ENCODE measurements around the gene WDR83.
"Not testable (repeated sequence)": the region's sequence is repeated elsewhere in the genome, so short reads cannot be mapped to it uniquely, and the experiment has no call there.

The WDR83 gene

GRCh38 chr19:12685831-12686230 is 19.2 kb downstream of the WDR83 start:
- no peak for DNase-seq (ENCODE audit: low read depth in 2 of 2)

DNA sequence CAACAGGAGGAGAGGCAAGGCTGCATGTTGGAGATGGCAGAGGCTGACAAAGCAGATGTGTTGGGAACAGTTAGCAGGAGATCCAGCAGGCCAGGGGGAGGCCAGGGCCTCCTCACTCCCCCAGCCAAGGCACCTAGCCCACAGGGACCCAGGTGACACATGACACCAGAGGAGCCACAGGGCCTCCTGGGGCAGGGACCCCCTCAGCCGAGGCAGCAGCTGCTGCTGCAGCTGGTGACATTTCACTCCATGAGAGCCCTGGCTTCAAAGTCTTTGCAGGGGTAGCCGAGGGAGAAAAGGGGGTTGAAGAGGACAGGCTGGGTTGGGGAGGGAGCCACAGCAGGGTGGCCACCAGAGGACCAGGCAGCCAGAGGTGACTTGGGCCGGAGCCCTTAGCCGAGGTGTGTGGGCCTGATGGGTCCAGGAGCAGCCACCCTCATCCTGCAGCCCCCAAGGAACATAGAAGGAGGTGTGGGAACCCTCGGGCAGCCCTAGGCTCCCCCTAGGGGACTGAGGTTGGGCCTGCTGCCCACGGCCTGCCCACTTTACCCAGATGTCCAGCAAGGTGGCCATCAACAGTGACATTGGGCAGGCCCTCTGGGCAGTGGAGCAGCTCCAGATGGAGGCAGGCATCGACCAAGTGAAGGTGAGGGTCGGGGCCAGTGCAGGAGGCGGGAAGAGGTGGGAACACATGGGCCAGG is 21.0 kb downstream of the WDR83 start, which contains the start of gene GNG14:
Gene GNG14 (plus strand): TSS at position 503 of the 701 bp plus-strand sequence. CDS start 51 bp downstream, at position 554.
- DNase-seq (ENCODE audit: low read depth in 2 of 2), result no peak

GRCh38 chr19:12689012-12689411 is 22.4 kb downstream of the WDR83 start:
- DNase-seq (ENCODE audit: low read depth in 2 of 2), result no peak

DNA sequence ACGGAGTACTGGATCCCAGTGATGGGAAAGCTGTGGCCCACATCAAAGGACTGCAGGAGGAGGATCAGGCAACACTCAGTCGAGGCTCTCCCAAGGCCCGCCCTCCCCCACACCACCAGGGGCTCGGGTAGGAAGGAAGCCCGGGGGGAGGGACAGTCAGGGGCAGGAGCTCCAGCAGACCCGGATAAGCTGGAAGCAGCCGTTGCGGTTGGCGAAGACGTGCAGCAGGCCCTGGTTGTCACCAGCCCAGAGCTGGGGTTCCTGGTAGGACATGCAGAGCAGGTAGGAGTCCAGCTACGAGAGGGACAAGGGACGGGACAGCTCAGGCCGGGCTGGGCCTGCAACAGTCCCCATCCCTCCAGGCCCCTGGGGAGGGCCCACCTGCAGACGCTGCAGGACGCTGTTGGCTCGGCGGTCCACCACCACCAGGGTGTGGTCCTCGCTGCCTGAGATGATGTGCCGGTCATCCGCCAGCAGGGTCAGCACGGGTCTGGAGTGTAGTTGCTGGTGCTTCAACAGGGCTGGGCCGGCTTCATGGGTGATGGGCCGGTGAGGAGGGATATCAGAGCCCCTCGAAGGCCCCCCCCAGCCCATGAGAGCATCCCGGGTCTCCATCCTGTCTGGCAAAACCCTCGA is 23.1 kb downstream of the WDR83 start:
- DNase-seq (ENCODE audit: low read depth in 2 of 2), result no peak

DNA sequence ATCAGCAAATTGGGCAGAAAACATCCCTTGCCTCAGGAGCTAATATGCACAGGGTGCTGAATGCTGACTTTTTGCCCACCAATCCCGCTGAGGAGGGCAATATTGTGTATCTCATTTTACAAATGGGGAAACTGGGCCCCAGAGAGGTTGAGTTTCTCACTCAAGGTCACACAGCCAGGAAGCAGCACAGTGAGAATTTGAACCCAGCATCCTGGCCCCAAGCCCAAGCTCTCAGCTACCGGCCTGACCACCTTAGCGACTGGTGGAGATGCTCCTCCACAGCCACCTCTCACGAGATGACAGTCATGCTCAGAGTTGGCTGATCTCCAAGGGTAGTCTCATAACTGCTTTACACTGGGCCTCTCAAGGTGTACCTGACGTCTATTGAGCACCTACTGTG is 26.4 kb downstream of the WDR83 start:
- no peak for DNase-seq (ENCODE audit: low read depth in 2 of 2)

DNA sequence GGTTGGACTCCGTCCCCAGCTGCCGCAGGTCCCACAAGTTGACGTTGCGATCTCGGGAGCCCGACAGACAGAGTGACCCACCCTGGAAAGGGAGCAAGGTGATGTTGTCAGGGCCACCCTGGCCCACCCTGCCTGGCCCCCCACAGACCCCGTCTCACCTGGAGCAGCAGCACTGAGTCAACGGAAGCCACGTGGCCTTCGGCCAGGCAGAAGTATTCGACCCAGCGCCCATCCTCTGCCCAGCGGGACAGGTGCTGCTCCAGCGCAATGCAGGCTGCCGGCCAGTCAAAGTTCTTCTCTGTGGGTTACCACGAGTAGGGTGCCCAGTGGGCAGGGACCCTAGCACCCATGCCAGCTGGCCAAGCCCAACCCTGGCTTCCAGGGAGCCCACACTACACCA is 28.0 kb downstream of the WDR83 start:
- DNase-seq (ENCODE audit: low read depth in 2 of 2), result no peak

- DNase-seq (ENCODE audit: low read depth in 2 of 2), result no peak
Measured at GRCh38 chr19:12695096-12695495, 28.5 kb downstream of the WDR83 start.

GRCh38 chr19:12695514-12695913 is 28.9 kb downstream of the WDR83 start:
- no peak for DNase-seq (ENCODE audit: low read depth in 2 of 2)

- DNase-seq (ENCODE audit: low read depth in 2 of 2), result no peak
Measured at GRCh38 chr19:12695997-12696365, 29.4 kb downstream of the WDR83 start.

- DNase-seq (ENCODE audit: low read depth in 2 of 2), result peak; percentile 90
Measured at GRCh38 chr19:12696366-12697335, 30.0 kb downstream of the WDR83 start, which contains the start of gene FBXW9. Gene FBXW9 (minus strand): TSS chr19:12696631. CDS start chr19:12696581, 50 bp downstream.

GRCh38 chr19:12697425-12697824 is 30.8 kb downstream of the WDR83 start:
- DNase-seq (ENCODE audit: low read depth in 2 of 2), result not testable (repeated sequence)

- DNase-seq (ENCODE audit: low read depth in 2 of 2), result no peak
Measured at GRCh38 chr19:12698138-12698537, 31.5 kb downstream of the WDR83 start.

GRCh38 chr19:12701596-12702282 is 35.1 kb downstream of the WDR83 start:
- DNase-seq (ENCODE audit: low read depth in 2 of 2), result no peak

DNA sequence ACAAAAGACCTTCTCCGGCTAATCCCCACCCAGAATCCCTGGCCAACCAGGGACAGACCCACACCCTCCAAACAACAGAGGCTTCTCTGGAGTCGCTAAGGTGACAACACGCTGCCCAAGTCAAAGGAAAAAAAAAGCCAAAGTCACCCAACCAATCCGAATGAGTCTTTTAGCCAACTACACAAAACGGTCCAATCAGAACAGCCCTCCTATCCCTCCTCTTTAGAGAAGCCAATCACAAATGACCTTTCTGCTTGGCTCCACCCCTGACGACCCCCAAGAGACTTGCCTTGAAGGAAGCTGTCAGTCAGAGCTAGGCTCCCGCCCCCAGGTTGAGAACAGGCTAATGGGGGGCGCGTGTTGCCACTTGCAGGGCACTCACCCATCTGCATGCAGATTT is 36.4 kb downstream of the WDR83 start:
- DNase-seq (ENCODE audit: low read depth in 2 of 2), result no peak

GRCh38 chr19:12705169-12705568 is 38.6 kb downstream of the WDR83 start:
- DNase-seq (ENCODE audit: low read depth in 2 of 2), result no peak

DNA sequence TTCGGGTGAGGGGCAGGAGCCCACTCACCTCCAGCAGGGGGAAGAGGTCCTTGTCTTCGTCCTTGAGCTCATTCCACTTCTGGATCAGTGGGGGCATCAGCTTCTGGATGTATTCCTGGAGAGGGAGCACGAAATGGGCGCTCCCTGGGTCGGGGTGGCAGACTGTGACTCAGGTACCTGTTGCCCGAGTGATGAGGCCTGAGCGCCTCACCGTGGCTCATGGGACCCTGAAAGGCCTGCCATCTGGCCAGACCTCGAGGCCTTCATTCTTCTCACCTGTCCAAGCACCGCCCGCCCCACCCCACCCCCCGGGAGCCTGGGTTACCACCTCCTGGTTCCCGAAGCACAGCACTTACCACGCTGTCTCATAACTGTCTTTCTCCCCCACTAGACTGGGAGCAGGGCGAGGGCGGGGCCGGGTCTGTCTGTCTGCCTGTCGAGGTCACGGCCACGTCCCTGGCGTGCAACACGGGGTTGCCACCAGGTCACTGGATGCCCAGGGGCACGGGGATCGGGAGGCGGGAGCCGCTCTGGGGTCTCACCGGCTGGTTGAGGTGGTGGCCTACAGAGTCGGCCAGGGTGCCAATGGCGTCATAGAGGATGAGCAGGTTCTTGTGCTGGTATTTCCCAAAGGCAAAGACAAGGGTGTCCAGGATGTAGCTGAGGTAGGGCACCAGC is 39.2 kb downstream of the WDR83 start:
- DNase-seq (ENCODE audit: low read depth in 2 of 2), result no peak

GRCh38 chr19:12706332-12706718 is 39.7 kb downstream of the WDR83 start:
- DNase-seq (ENCODE audit: low read depth in 2 of 2), result no peak

DNA sequence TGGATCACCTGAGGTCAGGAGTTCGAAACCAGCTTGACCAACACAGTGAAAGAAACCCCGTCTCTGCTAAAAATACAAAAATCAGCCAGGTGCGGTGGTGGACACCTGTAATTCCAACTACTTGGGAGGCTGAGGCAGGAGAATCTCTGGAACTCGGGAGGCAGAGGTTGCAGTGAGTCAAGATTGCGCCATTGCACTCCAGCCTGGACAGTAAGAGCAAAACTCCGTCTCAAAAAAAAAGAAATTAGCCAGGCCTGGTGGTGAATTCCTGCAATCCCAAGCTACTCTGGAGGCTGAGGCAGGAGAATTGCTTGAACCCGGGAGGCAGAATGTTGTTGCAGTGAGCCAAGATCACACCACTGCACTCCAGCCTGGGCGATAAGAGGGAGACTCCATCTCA is 42.0 kb downstream of the WDR83 start:
- DNase-seq (ENCODE audit: low read depth in 2 of 2), result no peak

- DNase-seq (ENCODE audit: low read depth in 2 of 2), result no peak
Measured at GRCh38 chr19:12711187-12711586, 44.6 kb downstream of the WDR83 start.

- not testable (repeated sequence) for DNase-seq (ENCODE audit: low read depth in 2 of 2)
Measured at GRCh38 chr19:12712077-12712476, 45.5 kb downstream of the WDR83 start.

DNA sequence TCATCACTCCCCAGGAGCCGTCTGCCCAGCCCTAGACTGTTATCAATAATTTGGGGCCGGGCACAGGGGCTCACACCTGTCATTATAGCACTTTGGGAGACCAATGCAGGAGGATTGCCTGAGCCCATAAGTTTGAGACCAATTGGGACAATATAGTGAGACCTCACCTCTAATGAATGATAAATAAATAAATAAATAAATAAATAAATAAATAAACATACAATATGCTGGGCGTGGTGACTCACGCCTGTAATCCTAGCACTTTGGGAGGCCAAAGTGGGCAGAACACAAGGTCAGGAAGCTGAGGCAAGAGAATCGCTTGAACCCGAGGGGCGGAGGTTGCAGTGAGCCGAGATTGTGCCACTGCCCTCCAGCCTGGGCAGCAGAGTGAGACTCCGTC is 46.7 kb downstream of the WDR83 start:
- DNase-seq (ENCODE audit: low read depth in 2 of 2), result not testable (repeated sequence)

All from fibroblast of skin of left quadriceps (primary cell).